ENCODE results near the gene SERPIND1. TPM values are rescaled to one million over a fixed set of nuclear protein-coding genes. Genes with fewer than 3 reads are reported as not detected.

The SERPIND1 gene
- total RNA-seq, 1 donor from 2014 or later, result 0.18 TPM

GRCh38 chr22:20744456-20744855 lies 29.5 kb upstream of the SERPIND1 start:
- TF ChIP-seq, protein P1, sequence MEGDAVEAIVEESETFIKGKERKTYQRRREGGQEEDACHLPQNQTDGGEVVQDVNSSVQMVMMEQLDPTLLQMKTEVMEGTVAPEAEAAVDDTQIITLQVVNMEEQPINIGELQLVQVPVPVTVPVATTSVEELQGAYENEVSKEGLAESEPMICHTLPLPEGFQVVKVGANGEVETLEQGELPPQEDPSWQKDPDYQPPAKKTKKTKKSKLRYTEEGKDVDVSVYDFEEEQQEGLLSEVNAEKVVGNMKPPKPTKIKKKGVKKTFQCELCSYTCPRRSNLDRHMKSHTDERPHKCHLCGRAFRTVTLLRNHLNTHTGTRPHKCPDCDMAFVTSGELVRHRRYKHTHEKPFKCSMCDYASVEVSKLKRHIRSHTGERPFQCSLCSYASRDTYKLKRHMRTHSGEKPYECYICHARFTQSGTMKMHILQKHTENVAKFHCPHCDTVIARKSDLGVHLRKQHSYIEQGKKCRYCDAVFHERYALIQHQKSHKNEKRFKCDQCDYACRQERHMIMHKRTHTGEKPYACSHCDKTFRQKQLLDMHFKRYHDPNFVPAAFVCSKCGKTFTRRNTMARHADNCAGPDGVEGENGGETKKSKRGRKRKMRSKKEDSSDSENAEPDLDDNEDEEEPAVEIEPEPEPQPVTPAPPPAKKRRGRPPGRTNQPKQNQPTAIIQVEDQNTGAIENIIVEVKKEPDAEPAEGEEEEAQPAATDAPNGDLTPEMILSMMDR (IDR thresholded peaks at IDR 0.05; ENCODE audit: unreplicated experiment), result no peak
- Mint-ChIP-seq H3K9me3 (ENCODE audit: unreplicated experiment) (no peaks in the 10 kb centered on the region), H3K4me3 (ENCODE audit: unreplicated experiment) (no peak overlapping the region), H3K36me3 (ENCODE audit: low read depth, unreplicated experiment) (peaks cover 22% of the 10 kb centered on the region), H3K27me3 (ENCODE audit: unreplicated experiment) (peaks cover 2% of the 10 kb centered on the region), H3K4me1 (ENCODE audit: unreplicated experiment) (peaks cover under 1% of the 10 kb centered on the region), H3K27ac (ENCODE audit: unreplicated experiment) (no peak overlapping the region)
- no peak for DNase-seq (ENCODE audit: low spot score)

DNA sequence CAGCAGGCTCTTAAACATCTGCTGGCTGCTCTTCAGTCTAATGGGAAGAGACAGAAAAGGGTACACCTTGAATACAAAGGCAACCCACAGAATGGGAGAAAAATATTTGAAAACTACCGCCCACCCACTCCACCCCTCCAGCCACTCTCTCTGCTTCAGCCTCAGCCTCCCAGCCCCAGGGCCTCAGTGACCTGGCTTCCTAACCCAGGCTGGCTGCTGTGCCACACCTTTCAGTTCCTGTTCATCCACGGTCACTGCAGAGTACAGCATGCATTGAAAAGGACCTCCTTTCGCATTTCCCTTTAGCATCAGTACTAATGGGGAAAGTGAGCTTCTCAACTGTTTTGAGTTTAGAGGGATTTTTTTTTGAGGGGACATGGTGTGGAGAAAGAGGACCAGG lies 28.8 kb upstream of the SERPIND1 start:
- Mint-ChIP-seq H3K4me1 (ENCODE audit: unreplicated experiment) (no peaks in the 10 kb centered on the region), H3K9me3 (ENCODE audit: unreplicated experiment) (no peaks in the 10 kb centered on the region), H3K4me3 (ENCODE audit: unreplicated experiment) (no peak overlapping the region), H3K36me3 (ENCODE audit: low read depth, unreplicated experiment) (peaks cover 26% of the 10 kb centered on the region), H3K27me3 (ENCODE audit: unreplicated experiment) (peaks cover 2% of the 10 kb centered on the region), H3K27ac (ENCODE audit: unreplicated experiment) (no peak overlapping the region)
- TF ChIP-seq, protein P1 (IDR thresholded peaks at IDR 0.05; ENCODE audit: unreplicated experiment), result no peak
- no peak for DNase-seq (ENCODE audit: low spot score)

- Mint-ChIP-seq H3K4me3 (ENCODE audit: unreplicated experiment) (no peak overlapping the region), H3K9me3 (ENCODE audit: unreplicated experiment) (no peaks in the 10 kb centered on the region), H3K36me3 (ENCODE audit: low read depth, unreplicated experiment) (peaks cover 19% of the 10 kb centered on the region), H3K27ac (ENCODE audit: unreplicated experiment) (no peak overlapping the region), H3K4me1 (ENCODE audit: unreplicated experiment) (no peaks in the 10 kb centered on the region), H3K27me3 (ENCODE audit: unreplicated experiment) (peaks cover 4% of the 10 kb centered on the region)
- DNase-seq (ENCODE audit: low spot score), result no peak
- TF ChIP-seq, protein P1 (IDR thresholded peaks at IDR 0.05; ENCODE audit: unreplicated experiment), result no peak
Measured at GRCh38 chr22:20746431-20747189, 27.3 kb upstream of the SERPIND1 start.

- no peak overlapping the region for H3K27ac Mint-ChIP-seq (ENCODE audit: unreplicated experiment)
- H3K4me3 Mint-ChIP-seq (ENCODE audit: unreplicated experiment), result no peak overlapping the region
- no peaks in the 10 kb centered on the region for H3K4me1 Mint-ChIP-seq (ENCODE audit: unreplicated experiment)
- peaks cover 17% of the 10 kb centered on the region for H3K36me3 Mint-ChIP-seq (ENCODE audit: low read depth, unreplicated experiment)
- H3K27me3 Mint-ChIP-seq (ENCODE audit: unreplicated experiment), result peaks cover 4% of the 10 kb centered on the region
- H3K9me3 Mint-ChIP-seq (ENCODE audit: unreplicated experiment), result no peaks in the 10 kb centered on the region
- DNase-seq (ENCODE audit: low spot score), result no peak
- TF ChIP-seq, protein P1 (IDR thresholded peaks at IDR 0.05; ENCODE audit: unreplicated experiment), result no peak
Measured at GRCh38 chr22:20747223-20747622, 26.7 kb upstream of the SERPIND1 start.

GRCh38 chr22:20748082-20748481 lies 25.8 kb upstream of the SERPIND1 start:
- Mint-ChIP-seq H3K9me3 (ENCODE audit: unreplicated experiment) (no peaks in the 10 kb centered on the region), H3K27ac (ENCODE audit: unreplicated experiment) (no peak overlapping the region), H3K4me3 (ENCODE audit: unreplicated experiment) (no peak overlapping the region), H3K36me3 (ENCODE audit: low read depth, unreplicated experiment) (peaks cover 19% of the 10 kb centered on the region), H3K4me1 (ENCODE audit: unreplicated experiment) (no peaks in the 10 kb centered on the region), H3K27me3 (ENCODE audit: unreplicated experiment) (peaks cover 4% of the 10 kb centered on the region)
- DNase-seq (ENCODE audit: low spot score), result no peak
- TF ChIP-seq, protein P1 (IDR thresholded peaks at IDR 0.05; ENCODE audit: unreplicated experiment), result no peak
